GM19395 (cell line): ENCODE measurements around the gene AMPD1.

Experiments used
- ATAC-seq: cut with Tn5 transposase; IDR thresholded peaks from one replicate; pipeline ENCODE4 v1.9.1; 2021; ENCODE audit warnings: mild to moderate bottlenecking, moderate library complexity; ENCODE audit not compliant: unreplicated experiment

Gene AMPD1

DNA sequence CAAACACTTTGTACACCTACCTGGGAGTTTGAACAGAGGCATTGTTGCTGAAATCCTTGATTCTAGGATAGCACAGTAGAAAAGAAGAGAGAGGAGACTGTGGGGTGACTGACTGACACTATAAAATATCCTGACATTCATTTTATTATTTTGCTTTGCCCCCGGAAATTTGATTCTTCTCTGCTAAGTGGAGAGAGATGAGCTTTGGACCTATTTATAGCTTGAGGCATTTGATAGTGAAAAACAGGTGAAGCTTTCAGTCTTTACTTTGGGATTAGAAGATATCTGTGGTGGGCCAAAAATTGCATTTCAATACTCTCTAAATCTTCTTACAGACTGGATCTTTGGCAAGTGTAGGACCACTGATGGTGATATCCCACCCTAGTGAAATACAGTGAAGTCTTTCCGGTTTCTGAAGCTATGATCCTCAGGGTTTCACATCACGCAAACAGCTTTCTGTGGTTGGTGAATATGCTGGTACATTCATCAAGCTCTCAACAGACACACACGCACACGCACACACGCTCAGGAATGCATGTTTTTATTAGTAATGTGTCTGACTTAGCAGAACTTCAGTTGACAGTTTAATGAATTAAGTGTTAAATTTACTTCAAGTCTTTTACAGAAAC lies at the start of gene AMPD1:
TSS of gene AMPD1 (minus strand) at position 117 of the 629 bp plus-strand sequence. CDS start at position 42, 75 bp downstream.
- ATAC-seq, result no peak

DNA sequence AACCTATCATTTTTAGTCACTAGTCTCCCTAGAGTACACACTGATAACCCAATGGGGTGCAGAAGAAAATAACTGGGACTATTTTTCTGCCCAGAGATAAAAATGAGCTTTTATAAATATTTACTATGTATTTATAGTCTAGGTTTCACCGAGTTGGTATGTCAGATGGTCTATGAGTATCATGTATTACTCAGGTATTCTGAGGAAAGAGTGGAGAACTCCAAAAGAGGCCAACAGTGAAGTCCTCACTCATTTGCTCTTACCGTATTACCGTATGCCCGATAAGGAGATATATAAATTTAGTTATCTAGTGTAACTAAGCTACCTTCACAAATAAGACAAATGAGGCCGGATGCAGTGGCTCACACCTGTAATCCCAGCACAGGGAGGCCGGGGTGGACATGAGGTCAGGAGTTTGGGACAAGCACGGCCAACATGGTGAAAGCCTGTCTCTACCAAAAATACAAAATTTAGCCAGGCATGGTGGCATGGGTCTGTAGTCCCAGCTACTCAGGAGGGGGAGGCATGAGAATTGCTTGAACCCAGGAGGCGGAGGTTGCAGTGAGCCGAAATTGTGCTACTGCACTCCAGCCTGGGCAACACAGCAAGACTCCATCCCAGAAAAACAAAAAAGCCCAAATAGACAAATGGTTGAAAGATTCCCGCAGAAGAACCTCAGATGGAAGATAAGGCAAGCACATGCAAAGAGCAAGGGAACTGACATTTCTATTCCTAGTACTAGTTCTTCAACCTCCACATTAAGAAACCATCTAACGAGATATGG lies 46.8 kb upstream of the AMPD1 start:
- no peak for ATAC-seq

- ATAC-seq, result no peak
Observed at GRCh38 chr1:114740331-114740730, 45.0 kb upstream of the AMPD1 start.

- no peak for ATAC-seq
Observed at GRCh38 chr1:114737314-114737849, 42.0 kb upstream of the AMPD1 start.

DNA sequence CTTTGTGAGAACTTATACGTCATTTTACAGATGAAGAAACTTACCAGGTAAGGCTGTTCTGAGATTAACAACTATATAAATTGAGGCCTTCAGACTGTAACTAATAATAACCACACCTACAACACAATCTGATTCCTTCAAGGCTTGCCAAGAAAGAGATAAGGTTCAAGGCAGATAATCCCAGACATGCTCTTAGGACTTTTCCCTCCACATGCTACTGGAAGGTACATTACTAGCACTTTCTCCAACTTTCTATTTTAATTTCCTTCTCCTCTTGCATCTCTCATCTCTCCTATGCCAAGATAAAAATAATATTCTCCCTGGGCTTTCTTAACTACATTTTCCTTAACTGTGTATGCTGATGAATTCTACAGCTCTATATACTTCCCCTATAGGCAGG lies 40.1 kb upstream of the AMPD1 start:
- no peak for ATAC-seq

DNA sequence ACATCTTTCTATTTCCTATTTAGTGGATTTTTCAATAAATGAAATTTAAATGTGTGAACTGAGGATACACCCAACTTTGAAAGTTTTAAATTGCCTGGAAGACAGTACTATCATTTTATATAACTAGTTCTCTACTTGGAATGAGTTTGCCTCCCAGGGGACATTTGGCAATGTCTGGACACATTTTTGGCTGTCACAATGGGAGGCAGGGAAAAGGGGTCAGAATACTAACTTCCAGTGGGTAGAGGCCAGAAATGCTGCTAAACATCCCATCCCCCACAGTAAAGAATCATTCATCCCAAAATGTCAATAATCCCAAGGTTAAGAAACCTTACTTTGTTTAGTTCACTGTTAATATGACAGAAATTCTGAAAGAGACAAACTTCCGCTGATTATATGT lies 34.4 kb upstream of the AMPD1 start:
- no peak for ATAC-seq

DNA sequence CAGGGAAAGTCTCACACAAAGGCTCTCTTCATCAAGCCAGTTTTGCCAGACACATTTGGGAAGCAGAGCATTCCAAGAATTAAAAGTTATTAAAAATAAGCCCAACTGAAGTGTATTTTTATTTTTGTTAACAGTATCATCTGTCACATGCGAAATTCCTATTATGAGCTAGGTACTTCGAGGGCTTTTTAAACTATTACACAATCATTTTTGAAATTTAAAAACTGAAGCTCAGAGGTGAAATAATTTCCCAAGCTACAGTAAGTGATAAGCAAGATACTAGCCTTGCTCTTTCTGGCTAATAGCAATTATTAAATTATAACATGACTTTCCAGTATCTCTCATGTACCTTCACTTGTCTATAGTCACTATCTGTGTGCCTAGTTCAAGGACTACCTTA lies 33.2 kb upstream of the AMPD1 start:
- no peak for ATAC-seq

GRCh38 chr1:114725230-114725629 lies 29.9 kb upstream of the AMPD1 start:
- no peak for ATAC-seq

DNA sequence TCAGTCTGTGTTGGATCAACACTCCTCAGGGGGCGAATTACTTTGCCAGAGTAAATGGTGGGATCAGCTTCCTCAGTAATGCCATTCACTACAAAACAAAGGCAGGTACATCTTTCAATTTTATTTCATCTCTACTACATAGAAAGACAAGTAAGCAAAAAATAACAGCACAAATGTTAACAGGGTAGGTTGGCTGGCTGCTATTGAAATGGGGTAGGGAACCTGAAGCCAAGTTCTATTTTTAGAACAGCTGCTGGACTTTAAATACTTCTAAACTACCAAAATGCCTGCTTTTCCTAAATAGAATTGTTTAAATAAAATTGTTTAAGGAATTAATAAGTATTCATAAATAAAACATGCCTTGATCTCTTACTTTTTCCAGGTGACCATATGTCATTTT lies 28.6 kb upstream of the AMPD1 start:
- no peak for ATAC-seq

GRCh38 chr1:114723457-114723856 lies 28.1 kb upstream of the AMPD1 start:
- ATAC-seq, result no peak

DNA sequence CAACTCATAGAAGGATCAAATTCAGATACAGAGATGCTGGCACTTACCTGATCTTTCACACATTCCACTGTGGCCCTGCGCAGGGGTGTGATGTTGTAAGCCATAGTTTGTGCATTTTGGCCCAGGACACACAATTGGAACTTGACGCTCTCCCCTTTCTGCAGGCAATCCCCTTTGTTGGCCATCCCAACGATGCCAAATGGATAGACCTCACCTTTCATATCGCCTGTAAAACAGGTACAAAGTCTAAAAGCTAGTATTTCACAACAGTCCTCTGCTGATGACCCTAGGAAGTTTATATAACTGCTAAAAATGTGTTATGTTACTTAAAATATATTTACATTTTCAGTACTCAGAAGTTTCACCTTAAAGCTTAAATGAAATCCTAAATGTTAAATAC lies 25.1 kb upstream of the AMPD1 start:
- no peak for ATAC-seq

GRCh38 chr1:114719424-114719787 lies 24.1 kb upstream of the AMPD1 start:
- no peak for ATAC-seq

DNA sequence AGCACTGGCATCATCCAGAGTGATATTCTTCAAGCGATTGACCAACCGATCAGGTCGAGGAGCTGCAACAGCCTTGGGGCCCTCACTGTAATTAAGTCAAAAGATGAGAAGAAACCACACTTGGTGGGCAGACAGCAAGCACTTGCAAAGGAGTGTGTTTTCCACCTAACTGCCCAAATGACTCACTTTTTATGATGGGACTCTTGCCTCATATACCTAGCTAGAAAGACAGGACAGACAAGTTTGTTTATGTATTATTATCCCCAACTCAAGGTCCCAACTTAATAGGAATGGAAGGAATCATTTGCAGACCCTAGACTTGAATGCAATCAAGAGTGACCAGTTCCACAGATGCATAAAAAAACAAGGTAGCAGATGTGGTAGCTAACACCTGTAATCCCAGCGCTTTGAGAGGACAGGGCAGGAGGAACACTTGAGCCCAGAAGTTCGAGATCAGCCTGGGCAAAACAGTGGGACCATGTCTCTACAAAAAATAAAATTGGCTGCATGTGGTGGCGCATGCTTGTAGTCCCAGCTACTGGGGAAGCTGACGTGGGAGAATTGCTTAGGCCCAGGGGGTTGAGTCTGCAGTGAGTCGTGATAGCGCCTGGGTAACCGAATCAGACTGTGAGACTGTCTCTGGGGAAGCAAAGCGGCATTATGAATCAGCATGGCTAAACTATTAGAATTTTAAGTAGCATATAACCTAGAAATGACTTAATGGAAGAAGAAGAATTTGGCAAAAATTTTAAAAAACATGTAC lies 23.5 kb upstream of the AMPD1 start:
- ATAC-seq, result no peak

GRCh38 chr1:114716304-114717170 lies 21.2 kb upstream of the AMPD1 start, which contains the start of gene NRAS:
NRAS (minus strand) TSS chr1:114716771; CDS start chr1:114716160, 611 bp downstream.
- ATAC-seq, result peak; percentile 95

DNA sequence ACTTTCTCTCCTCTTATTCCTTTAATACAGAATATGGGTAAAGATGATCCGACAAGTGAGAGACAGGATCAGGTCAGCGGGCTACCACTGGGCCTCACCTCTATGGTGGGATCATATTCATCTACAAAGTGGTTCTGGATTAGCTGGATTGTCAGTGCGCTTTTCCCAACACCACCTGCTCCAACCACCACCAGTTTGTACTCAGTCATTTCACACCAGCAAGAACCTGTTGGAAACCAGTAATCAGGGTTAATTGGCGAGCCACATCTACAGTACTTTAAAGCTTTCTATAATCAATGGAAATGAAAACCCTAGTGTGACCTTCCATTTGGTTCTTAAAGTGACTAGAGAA lies 20.6 kb upstream of the AMPD1 start:
- no peak for ATAC-seq

DNA sequence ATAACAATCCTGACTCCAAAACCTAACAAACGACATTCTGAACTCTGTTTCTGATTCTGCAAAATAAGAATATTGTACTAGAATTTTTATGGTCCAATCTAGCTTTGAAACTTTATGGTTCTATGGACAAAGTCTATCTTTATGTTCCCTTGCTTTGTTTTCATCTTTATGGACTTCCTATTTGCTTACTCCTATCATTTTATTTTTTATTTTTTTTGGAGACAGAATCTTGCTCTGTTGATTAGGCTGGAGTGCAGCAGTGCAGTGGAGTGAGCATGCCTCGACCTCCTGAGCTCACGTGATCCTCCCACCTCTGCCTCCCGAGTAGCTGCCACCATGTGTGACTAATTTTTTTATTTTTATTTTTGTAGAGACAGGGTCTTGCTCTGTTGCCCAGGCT lies 17.6 kb upstream of the AMPD1 start:
- ATAC-seq, result no peak

GRCh38 chr1:114710360-114710759 lies 15.0 kb upstream of the AMPD1 start:
- no peak for ATAC-seq

DNA sequence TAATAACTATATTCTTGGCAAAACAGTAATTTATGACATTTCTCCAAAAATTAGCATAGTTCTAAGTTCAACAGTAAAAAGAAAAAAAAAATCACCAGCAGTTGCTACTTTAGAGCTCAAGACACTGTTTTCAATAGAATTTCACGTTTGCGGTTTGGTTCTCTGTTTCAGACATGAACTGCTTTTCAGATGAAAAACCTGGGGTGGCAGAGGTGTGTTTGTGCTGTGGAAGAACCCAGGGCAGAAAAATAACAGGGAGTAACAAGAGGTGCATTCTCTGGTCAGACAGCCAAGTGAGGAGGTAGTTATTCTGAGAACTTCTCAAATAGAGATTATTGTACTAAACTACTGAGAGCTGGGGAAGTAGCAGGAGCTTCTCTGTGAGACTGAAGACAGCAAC lies 12.3 kb upstream of the AMPD1 start:
- ATAC-seq, result no peak

GRCh38 chr1:114703242-114703641 lies 7.9 kb upstream of the AMPD1 start:
- ATAC-seq, result no peak

GRCh38 chr1:114702737-114703136 lies 7.4 kb upstream of the AMPD1 start:
- ATAC-seq, result no peak

DNA sequence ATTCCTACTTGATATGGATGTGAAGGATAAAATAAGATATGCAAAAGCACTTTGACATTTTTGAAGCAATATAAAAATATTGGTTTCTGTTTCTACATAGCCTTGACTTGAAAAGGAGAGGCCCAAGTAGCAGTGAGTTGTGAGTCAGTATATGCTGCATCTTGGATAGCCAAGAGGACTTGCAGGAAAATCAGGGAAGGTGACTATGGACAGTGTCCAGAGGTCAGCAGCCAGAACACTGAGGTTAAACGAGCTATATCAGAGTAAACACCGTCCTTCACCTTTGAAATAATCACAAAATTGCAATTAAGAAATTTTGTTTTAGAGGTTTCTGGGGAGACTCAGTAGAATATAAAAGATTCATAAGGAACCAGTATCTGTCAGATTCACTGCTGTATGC lies 6.6 kb upstream of the AMPD1 start:
- no peak for ATAC-seq
